SK-N-SH treated with all-trans-retinoic acid at 6 μM for 48 hours (cell line): Measurements from ENCODE around the gene LRRC18.

Source experiments
- CSDC2 ChIP-seq: fragments of 250-450 bp; sonication (Bioruptor Pico); IDR thresholded peaks from 2 replicates; pipeline ENCODE4 v1.5.0; 2020; ENCODE audit warnings: mild to moderate bottlenecking, moderate library complexity
- RARB ChIP-seq: fragments of 250-450 bp; sonication (Bioruptor Pico); IDR thresholded peaks from 2 replicates; pipeline ENCODE4 v1.8.0; 2021; ENCODE audit warnings: mild to moderate bottlenecking, moderate library complexity
- ZNF8 ChIP-seq: fragments of 450-650 bp; formaldehyde crosslinking; IDR thresholded peaks from 2 replicates; pipeline ENCODE4 v1.5.0; 2020; ENCODE audit warnings: mild to moderate bottlenecking, moderate library complexity

DNA sequence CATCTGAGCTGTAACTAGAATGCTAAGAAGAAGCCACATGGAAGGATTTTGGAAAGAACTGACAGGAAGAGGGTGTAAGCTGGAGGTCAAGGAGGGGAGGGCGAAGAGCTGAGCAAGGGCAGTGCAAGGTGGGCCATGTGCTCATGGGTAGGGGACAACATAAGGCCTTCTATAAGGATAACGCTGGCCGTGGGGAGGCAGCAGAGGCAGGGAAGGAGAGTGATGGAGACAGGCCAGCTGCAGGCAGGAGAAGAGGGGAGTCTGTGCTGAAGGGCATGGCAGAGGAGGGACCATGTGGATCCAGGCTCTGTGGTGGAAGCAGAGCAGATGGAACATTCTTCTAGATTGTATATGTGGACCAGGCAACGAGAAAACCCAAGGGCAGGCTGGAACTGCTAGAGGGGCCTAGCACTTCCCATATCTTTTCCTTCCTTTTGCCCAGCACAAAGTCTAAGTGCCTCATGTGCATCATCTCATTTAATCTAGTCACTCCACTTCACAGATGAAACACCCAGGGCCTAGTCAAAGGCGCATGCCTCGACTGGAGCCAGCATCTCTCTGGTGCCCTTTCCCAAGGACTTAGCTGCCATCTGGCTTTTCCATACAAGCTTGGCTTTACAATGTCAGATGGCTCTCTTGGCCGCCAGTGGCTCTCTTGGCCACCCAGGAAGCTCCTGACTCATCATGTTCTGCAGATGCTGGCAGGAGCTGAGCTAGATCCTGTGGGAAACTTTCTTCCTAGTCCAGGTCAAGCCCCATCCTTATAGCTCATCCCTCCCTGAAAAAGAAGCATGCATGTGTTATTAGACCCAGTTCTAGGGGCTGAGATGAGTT, 6.6 kb downstream of the LRRC18 start:
- TF ChIP-seq CSDC2 (CRISPR knock-in tag) (no peak), RARB (CRISPR knock-in tag) (no peak), ZNF8 (CRISPR knock-in tag) (no peak)
